Activated CD4-positive, alpha-beta T cell treated with anti-CD3 and anti-CD28 coated beads for 1 hour (primary cell): ENCODE results near the gene LRP11.
"Not testable (repeated sequence)": the region's sequence is repeated elsewhere in the genome, so short reads cannot be mapped to it uniquely, and the experiment has no call there.

ENCODE experiments used
- DNase-seq: peaks from one replicate; pipeline ENCODE4 v3.0.0-alpha.2; 2020

LRP11 gene

GRCh38 chr6:149897855-149898744 is 33.9 kb upstream of the LRP11 start, which contains the start of gene RAET1E:
Gene RAET1E (minus strand): TSS chr6:149898113. CDS start chr6:149890901, 7,212 bp downstream.
- no peak for DNase-seq

DNA sequence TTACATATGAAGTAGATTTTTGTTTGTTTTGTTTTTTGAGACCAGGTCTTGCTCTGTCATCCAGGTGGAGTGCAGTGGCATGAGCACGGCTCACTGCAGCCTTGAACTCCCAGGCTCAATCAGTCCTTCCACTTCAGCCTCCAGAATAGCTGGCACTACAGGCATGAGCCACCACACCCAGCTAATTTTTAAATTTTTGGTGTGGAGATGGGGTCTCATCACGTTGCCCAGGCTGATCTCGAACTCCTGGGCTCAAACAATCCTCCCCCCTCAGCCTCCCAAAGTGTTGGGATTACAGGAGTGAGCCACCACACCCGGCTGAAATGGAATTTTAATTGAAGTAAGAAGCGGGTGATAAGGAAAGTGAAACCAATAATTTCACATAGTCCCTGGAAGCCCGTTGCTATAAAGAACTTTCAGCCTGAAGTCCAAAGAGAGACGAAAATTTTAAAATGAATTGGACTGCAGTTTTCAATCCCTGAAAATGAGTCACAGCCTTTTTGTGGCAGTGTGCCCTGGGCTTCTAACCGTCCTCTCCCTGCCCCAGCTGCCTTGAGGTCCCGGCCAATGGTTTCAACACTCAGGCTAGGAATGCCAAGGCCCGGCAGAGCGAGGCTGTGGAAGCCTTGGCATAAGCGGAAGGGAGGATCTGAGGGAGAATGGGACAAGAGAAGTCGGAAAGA is 33.0 kb upstream of the LRP11 start:
- DNase-seq: no peak

DNA sequence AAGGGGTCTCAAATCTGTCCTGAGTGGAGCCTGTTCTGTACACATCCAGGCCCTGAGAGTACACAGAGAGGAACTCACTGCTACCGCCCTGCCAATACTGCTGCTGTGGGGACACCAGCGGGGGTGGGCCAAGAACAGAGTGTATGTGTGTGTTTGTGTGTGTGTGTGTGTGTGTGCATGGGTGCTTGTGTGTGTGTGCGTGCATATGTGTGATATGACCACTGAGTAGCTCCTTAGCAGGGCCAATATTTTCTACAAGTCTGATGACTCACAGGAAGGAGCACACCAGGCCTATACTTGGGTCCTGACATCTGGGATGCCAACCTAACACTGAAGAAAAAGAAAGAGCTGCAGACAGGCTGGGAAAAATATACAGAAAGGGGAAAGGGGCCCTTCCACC is 32.3 kb upstream of the LRP11 start:
- no peak for DNase-seq

DNA sequence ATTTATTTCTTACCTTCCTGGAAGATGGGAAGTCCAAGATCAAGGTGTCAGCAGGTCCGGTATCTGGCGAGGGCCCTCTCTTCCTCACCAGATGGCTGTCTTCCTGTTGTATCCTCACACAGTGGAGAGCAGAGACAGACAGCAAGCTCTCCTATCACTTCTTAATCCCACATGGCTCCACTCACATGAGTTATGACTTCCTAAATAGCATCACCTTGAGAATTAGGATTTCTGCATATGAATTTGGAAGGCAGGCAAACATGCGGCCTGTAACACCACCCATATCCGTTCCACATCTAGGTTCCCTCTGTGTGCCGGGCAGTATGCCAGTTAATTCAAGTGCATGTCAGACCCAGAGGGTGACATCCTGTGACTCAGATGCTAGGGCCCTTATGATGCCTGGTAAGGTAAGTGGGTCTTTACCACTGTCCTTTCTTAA is 31.7 kb upstream of the LRP11 start:
- no peak for DNase-seq

- DNase-seq: no peak
These were observed 31.0 kb upstream of the LRP11 start for GRCh38 chr6:149895048-149895590.

DNA sequence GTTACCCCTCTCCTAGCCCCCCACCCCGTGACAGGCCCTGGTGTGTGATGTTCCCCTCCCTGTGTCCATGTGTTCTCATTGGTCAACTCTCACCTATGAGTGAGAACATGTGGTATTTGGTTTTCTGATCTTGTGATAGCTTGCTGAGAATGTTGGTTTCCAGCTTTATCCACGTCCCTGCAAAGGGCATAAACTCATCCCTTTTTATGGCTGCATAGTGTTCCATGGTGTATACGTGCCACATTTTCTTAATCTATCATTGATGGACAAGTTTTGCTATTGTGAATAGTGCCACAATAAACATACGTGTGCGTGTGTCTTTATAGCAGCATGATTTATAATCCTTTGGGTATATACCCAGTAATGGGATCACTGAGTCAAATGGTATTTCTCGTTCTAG is 27.7 kb upstream of the LRP11 start:
- DNase-seq: not testable (repeated sequence)

DNA sequence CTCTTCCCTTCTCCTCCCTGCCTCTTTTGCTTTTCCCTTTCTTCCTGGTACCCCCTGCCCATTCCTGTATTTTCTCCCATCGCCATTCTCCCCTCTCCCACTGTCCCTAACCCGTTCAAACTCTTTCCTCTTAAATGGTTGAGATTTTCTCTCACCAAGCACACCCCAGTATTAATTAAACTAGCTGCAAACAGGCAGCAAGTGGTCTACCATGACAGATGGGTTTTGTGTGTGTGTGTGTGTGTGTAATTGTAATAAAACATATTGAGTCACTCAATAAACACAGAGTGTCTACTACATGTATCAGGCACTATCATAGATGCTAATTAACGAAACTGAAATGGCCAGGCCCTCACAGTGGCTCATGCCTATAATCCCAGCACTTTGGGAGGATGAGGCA is 27.1 kb upstream of the LRP11 start:
- no peak for DNase-seq

- no peak for DNase-seq
These were observed 26.5 kb upstream of the LRP11 start for GRCh38 chr6:149890629-149891045.

DNA sequence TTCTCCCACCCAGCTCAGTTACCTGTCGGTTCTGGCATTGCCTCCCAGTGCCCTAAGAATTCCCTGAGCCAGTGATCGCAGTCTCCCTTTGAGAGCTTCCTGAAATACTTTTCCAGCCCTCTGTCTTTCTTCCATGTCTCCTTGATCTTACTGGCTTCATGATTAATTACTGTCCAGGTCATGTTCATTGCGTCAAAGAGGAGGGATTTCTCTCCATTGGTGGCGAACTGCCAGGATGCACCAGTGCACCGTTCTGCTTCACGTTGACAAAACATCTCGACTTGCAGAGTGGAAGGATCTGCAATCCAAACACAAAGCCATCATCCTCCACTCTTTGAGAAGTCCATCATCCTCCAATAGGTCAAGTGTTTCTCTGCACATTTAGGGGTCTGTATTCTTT is 25.2 kb upstream of the LRP11 start:
- DNase-seq: no peak

DNA sequence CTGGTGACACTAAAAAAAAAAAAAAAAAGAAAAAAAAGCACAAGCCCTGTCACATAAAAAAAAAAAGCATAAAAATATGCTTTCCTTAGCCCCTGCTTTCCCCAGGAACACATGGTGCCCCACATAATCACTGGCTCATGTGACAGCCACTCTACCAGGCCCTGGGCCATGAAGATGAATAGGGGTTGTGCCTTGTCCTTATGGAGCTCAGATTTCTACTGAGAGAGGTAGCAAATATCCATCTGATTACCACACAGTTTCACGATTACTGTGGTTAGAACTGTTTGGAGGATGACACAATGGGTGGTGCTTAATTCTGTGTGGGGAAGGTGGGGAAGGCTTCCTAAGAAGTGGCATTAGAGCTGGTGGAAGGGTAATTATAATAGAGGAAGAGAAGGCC is 24.5 kb upstream of the LRP11 start:
- no peak for DNase-seq

DNA sequence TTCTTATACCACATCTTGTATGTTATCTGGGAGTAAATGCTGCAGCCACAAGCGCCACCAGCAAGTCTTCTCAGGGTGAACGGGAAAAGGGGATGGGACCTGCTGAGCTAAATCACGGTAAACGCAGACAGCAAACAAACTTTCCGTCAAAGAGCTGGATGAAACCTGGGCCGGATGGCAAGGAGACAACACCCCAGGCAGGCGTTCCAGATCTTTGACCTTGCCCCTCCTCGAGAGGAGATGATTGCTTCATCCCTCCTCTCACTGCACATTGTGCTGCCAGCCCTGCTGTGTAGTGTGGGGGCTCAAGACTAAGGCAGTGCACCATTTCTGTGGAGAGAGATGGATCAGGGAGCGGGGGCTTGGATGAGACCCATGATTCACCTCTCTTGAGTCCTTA is 23.9 kb upstream of the LRP11 start:
- no peak for DNase-seq

GRCh38 chr6:149887343-149887742 is 23.2 kb upstream of the LRP11 start:
- DNase-seq: no peak

GRCh38 chr6:149885888-149886287 is 21.7 kb upstream of the LRP11 start:
- DNase-seq: no peak

DNA sequence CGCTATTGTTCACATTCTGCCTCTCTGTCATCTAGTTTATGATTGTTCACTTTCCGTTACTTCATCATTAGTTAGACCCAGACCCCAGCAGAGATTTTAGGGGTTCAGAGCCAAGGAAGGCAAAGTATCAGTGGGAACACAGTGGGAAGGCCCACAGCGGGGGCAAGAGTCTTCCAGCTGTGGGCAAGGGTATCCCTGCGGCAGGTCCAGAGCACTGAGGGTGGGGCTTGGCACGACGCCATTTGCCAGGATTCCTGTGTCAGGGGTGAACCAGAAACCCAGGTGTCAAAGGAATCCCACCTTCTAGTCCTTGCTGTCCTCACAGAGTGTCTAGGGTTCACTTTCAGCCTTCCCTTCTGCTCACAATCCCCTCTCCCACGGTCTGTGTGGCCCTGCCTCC is 20.5 kb upstream of the LRP11 start:
- DNase-seq: no peak

- no peak for DNase-seq
These were observed 20.1 kb upstream of the LRP11 start for GRCh38 chr6:149884215-149884614.

DNA sequence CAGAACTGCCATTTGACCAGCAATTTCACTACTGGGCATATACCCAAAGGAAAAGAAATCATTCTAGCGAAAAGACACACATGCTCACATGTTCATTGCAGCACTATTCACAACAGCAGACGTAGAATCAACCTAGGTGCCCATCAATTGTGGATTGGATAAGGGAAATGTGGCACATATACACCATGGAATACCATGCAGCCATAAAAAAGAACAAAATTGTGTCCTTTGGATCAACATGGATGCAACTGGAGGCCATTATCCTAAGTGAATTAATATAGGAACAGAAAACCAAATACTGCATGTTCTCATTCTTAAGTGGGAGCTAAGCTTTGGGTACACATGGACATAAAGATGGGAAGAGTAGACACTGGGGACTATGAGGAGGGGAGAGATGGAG is 17.7 kb upstream of the LRP11 start:
- no peak for DNase-seq

DNA sequence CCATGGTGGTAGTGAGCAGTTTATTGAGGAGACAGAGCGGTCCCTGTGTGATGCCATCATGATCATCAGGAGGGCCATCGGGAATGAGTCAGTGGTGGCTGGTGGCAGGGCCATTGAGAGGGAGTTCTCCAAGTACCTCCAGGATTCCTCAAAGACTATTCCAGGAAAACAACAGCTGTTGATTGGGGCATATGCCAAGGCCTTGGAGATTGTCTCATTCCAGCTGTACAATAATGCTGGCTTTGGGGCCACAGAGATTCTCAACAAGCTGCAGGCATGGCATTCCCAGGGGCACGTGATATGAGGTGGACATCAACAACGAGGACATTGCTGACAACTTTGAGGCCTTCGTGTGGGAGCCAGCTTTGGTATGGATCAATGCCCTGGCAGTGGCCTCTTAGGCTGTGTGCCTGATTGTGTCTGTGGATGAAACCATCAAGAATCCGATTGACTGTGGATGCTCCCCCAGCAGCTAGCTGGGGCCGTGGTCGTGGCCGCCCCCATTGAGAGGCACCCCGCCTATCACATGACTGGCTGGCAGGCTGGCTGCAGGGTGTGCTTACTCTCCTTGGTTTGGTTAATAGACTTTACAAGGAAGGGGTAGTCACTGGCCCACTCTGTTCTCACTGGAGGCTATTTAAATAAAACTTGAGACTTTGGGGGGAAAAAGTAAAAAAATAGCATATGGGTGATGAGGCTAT is 17.1 kb upstream of the LRP11 start:
- DNase-seq: no peak

- no peak for DNase-seq
These were observed 13.5 kb upstream of the LRP11 start for GRCh38 chr6:149877659-149878058.

DNA sequence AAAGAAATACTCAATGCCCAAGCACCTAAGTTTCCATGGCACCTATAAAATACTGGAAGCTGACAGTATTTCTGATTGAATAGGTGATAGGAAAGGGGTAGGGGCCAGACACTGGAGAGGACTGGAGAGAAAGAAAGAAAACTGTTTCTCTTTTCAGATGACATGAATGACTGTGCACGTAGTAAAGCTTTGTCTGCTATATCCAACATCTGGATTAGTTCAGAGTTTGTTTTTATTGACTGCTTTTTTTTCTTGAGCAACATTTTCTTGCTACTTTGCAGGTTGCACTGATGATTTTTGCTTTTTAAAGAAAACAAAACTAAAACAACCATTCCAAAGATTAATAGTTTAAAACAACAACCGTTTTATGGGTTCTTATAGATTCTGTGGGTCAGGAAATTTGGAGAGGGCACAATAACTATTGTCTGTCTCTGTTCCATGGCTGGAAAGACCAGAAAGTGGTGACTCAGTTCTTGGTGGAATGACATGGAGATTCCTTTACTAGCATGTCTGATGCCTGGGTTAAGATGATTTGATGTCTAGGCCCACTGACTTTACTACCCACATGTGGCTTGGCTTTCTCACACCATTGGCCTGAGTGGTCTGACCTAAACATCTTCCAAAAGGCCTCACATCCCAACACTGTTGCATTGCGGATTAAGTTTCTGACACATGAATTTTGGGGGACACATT is 12.2 kb upstream of the LRP11 start:
- DNase-seq: no peak

DNA sequence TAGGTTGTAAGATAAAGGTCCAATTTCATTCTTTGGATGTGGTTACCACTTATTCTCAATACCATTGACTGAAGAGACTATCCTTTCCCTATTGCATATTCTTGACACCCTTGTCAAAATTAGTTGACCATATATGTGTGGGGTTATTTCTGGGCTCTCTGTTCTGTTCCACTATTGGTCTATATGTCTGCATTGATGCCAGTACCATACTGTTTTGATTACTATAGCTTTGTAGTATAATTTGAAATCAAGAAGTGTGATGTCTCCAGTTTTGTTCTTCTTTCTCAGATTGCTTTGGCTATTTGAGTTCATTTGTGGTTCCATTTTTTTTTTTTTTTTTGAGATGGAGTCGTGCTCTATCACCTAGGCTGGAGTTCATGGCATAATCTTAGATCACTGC is 8.1 kb upstream of the LRP11 start:
- no peak for DNase-seq

DNA sequence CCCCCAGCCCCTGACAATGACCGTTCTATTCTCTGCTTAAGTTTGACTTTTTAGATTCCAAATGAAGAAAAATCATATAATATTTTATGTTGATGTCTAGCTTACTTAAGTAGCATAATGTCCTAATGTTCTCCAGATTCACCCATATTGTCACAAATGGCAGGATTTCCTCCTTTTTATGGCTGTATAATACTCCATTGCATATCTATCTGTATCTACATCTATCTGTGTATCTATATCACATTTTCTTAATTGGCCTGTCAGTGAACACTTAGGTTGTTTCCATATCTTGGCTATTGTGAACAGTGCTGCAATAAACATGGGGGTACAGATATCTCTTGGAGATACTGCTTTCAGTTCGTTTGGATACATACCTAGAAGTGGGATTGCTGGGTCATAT is 7.0 kb upstream of the LRP11 start:
- no peak for DNase-seq

GRCh38 chr6:149869275-149869892 is 5.2 kb upstream of the LRP11 start:
- no peak for DNase-seq
